ENCODE data around the gene UBR3. TPM values are rescaled to one million over a fixed set of nuclear protein-coding genes. Genes with fewer than 3 reads are reported as not detected.

UBR3 gene
- total RNA-seq, 6 experiments from 2014 or later = 30.1 to 46.3 (median 40.5) TPM

GRCh38 chr2:169790581-169790980 lies 36.7 kb upstream of the UBR3 start:
- H3K27me3 Mint-ChIP-seq (ENCODE audit: insufficient read depth) = peaks cover 4% of the 10 kb centered on the region; the same call in 1 of the 2 replicates
- H3K4me3 Mint-ChIP-seq = no peak overlapping the region
- peaks cover 11% of the 10 kb centered on the region; the same call in 1 of the 2 replicates for H3K4me1 Mint-ChIP-seq (ENCODE audit: low read depth)
- no peaks in the 10 kb centered on the region for H3K36me3 Mint-ChIP-seq (ENCODE audit: low read depth)
- no peak overlapping the region for H3K27ac Mint-ChIP-seq
- TF ChIP-seq CTCF (IDR thresholded peaks at IDR 0.05) = no peak
- no peaks in the 10 kb centered on the region for H3K9me3 Mint-ChIP-seq
- no peak for DNase-seq

- H3K36me3 Mint-ChIP-seq (ENCODE audit: low read depth) = no peaks in the 10 kb centered on the region
- no peak overlapping the region for H3K27ac Mint-ChIP-seq
- H3K4me3 Mint-ChIP-seq = no peak overlapping the region
- no peaks in the 10 kb centered on the region for H3K9me3 Mint-ChIP-seq
- H3K27me3 Mint-ChIP-seq (ENCODE audit: insufficient read depth) = peaks cover 4% of the 10 kb centered on the region
- no peak for DNase-seq
- H3K4me1 Mint-ChIP-seq (ENCODE audit: low read depth) = peaks cover 28% of the 10 kb centered on the region
- no peak for TF ChIP-seq CTCF (IDR thresholded peaks at IDR 0.05)
These were observed 32.1 kb upstream of the UBR3 start for GRCh38 chr2:169795181-169795580.

GRCh38 chr2:169796441-169796840 lies 30.8 kb upstream of the UBR3 start:
- no peaks in the 10 kb centered on the region for H3K9me3 Mint-ChIP-seq
- H3K27ac Mint-ChIP-seq = no peak overlapping the region
- DNase-seq = no peak
- no peaks in the 10 kb centered on the region for H3K36me3 Mint-ChIP-seq (ENCODE audit: low read depth)
- H3K4me1 Mint-ChIP-seq (ENCODE audit: low read depth) = peaks cover 33% of the 10 kb centered on the region
- peaks cover 4% of the 10 kb centered on the region for H3K27me3 Mint-ChIP-seq (ENCODE audit: insufficient read depth)
- no peak overlapping the region for H3K4me3 Mint-ChIP-seq
- no peak for TF ChIP-seq CTCF (IDR thresholded peaks at IDR 0.05)

- Mint-ChIP-seq H3K9me3 (no peaks in the 10 kb centered on the region), H3K27me3 (ENCODE audit: insufficient read depth) (peaks cover 4% of the 10 kb centered on the region), H3K36me3 (ENCODE audit: low read depth) (no peaks in the 10 kb centered on the region; the same call in 1 of the 2 replicates), H3K4me1 (ENCODE audit: low read depth) (peaks cover 42% of the 10 kb centered on the region), H3K27ac (0 out of 2 replicates have a peak overlapping the region, but pooled peaks have one; percentile 11), H3K4me3 (no peak overlapping the region)
- no peak for TF ChIP-seq CTCF (IDR thresholded peaks at IDR 0.05)
- no peak for DNase-seq
These were observed 29.7 kb upstream of the UBR3 start for GRCh38 chr2:169797601-169798000.

GRCh38 chr2:169798397-169798717 lies 28.9 kb upstream of the UBR3 start:
- no peak for DNase-seq
- Mint-ChIP-seq H3K27ac (peak overlapping the region; percentile 84), H3K36me3 (ENCODE audit: low read depth) (no peaks in the 10 kb centered on the region; the same call in 1 of the 2 replicates)

More at GRCh38 chr2:169798397-169798717, 28.9 kb upstream of the UBR3 start:
- H3K9me3 Mint-ChIP-seq = no peaks in the 10 kb centered on the region
- no peak for TF ChIP-seq CTCF (IDR thresholded peaks at IDR 0.05)
- H3K27me3 Mint-ChIP-seq (ENCODE audit: insufficient read depth) = peaks cover 4% of the 10 kb centered on the region
- H3K4me1 Mint-ChIP-seq (ENCODE audit: low read depth) = peaks cover 43% of the 10 kb centered on the region
- peak overlapping the region; percentile 93 for H3K4me3 Mint-ChIP-seq

Measured in HFFc6 (cell line).